ENCODE measurements around the gene FOXL1.
"Not testable (repeated sequence)": the region's sequence is repeated elsewhere in the genome, so short reads cannot be mapped to it uniquely, and the experiment has no call there.

FOXL1 gene

DNA sequence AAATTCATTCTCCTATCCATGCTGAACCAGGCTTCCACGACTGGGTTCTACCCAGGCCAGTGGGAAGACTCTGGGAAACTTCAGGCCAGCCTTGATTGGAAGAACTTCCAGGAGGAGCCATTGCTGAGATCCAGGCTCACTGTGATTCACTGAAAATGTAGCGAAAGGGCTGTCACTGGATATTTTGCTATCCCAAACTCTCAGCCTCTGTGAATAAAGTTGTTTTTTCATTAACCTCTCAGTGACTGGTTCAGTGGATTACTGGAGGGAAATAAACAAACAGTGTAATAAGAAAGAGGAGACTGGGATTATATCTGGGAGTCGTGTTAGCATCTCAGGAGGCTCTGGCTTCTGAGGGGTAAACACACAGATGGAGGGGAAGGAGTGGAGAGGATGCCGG lies 3.1 kb downstream of the FOXL1 start:
- DNase-seq = no peak

DNA sequence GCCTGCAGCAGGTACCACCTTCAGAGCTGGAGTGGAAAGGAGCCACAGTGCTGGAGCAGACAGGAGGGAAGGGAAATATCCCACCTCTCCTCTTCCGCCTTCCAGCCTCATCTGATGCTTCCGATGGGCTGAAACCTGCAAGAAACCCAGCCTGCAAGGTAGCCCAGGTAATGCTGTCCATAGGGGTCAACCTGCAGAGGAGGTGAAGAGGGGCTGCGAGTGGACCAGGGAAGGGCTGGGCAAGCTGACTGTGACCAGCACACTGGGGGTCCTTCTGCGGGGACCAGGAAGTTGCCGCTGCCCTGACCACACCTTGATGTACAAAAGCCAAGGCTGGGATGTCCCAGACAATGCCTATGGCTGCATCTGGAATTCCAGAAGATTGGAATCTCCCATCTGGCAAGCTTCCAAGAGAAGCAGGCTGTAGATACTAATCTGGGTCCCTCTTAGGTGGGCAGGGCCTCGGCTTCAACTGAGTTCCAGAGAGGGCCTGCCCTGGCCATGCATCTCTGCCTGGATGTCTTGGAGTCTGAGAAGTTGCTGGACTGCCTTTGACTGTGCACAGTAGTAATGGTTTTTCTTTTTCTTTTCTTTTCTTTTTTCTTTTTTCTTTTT lies 5.8 kb downstream of the FOXL1 start:
- no peak for DNase-seq

DNA sequence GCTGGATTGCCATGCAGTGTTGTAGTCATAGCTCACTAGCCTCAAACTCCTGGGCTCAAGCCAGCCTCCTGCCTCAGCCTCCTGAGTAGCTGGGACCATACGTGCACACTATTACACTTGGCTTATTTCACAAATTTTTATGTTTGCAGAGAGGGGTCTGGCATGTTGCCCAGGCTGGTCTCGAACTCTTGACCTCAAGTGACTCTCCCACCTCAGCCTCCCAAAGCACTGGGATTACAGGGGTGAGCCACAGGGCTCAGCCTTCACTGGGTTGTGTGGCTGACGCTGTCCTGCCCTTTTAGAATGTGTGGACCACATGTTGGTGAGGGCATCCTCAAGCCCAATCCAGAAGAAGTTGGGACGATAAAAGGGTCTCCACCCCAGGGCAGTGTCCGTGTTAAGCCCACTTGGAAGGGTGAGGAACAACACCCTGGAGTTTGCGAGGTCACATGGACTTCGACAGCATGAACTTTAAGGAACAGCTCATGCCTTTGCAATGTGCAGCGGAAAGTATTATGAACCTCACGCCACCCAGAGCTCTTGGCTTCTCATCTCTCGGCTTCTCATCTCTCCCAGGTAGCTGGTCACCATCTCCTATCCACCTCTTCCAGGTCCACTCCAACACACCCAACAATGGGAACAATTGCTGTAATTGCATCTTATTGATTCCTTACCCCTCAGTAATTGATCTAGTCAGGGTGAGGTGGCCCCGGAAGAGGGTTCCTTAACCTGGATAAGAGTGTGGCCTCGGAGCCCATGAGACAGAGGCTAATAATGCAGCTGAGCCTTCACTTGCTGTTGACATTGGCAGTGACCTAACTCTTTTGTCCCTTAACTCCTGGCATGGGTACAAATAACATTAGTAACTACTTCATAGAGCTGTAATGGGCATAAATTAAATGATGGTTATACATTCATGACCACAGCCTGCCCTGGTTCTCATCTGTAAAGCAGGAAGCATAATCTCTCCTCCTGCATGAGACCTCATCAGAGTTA lies 6.7 kb downstream of the FOXL1 start:
- no peak for DNase-seq

DNA sequence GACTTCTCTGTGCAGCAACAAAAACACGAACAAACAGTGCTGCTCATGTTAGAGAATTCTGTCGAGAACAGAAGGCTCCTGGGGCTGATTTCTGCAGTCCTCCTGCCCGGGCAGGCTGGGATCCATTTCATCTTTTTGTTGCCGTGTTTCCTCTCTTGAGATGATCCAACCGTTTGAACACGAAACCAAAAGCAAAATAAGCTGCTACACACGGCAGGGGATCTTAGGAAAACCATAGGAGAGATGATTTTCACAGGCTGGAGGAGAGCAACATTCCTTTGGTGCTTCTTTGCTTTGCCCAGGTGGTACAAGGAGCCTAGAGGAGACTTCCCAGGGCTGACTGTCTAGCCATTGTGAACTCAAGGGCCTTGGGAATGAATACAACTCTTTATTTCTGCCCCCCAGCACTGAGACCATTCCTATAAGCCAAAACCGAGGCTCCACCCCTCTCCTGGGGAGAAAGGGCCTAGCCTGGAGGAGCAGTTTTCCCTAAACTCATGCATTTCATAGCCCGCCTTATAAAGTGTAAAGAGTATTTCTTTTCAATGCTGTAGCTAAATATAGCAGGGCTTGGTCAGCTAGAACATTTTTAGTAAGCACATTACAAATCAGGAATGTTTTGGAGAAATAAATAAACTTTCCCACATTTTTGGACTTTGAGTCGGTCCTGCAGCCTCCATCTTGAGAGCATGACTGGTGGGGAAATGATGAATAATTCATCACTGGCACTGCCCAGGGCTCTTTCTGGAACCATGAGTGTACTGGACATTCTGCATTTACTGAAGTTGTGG lies 7.7 kb downstream of the FOXL1 start:
- no peak for DNase-seq

DNA sequence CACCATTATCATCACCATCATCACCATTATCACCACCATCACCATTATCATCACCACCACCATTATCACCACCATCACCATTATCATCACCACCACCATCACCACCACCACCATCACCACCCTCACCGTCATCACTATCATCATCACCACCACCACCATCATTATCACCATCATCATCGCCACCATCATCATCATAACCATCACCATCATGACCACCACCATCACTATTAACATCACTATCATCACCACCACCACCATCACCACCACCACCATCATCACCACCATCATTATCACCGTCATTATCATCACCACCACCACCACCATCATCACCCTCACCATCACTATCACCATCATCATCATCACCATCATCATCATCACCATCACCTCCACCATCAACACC lies 9.1 kb downstream of the FOXL1 start:
- DNase-seq = no peak

DNA sequence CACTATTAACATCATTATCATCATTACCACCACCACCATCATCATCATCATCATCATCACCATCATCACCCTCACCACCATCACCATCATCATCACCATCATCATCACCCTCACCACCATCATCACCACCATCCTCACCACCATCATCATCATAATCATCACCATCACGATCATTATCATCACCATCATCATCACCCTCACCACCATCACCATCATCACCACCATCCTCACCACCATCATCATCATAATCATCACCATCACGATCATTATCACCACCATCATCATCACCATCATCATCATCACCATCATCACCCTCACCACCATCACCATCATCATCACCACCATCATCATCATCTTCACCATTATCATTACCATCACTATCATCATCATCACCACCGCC lies 9.6 kb downstream of the FOXL1 start:
- not testable (repeated sequence) for DNase-seq

DNA sequence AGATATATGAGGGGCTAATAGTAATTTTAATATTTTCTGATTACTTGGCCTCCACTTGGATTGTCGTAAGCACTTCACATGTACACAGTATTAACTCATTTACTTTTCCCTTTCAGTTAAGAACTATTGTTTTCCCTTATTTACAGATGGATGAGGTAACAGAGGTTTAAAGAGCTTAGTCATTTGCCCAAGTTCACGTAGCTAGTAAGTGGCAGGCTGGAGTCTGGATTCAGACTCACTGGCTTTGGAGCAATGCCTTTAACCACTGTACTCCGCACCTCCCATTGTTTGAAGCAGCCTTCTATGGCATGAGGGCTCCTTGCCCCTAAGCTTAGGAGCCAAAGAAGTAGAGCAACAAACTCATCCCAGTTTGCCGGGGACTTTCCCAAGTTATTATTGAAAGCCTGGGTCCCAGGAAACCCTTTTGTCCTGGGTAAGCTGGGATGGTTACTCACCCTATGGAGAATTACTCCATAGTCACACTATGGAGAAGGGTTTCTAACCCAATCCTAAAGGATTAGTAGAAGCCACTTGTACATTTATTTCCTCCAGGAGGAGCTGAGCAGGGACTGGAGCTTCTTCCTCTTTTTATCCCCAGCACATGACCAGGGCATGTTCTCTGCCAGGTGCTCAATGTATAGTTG lies 12.3 kb downstream of the FOXL1 start:
- DNase-seq = no peak

DNA sequence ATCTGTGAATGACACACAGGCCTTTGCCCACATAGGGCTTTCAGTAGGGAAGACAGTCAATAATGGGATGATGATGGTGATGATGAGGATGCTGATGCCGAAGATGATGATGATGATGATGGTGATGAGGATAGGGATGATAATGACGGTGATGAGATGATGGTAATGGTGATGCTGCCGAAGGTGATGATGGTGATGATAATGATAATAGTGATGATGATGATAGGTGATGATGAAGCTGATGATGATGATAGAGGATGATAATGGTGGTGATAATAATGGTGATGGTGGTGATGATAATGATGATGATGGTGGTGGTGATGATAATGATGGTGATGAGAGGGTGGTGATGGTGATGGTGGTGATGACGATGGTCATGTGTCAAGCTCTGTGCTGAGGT lies 12.9 kb downstream of the FOXL1 start:
- no peak for DNase-seq

DNA sequence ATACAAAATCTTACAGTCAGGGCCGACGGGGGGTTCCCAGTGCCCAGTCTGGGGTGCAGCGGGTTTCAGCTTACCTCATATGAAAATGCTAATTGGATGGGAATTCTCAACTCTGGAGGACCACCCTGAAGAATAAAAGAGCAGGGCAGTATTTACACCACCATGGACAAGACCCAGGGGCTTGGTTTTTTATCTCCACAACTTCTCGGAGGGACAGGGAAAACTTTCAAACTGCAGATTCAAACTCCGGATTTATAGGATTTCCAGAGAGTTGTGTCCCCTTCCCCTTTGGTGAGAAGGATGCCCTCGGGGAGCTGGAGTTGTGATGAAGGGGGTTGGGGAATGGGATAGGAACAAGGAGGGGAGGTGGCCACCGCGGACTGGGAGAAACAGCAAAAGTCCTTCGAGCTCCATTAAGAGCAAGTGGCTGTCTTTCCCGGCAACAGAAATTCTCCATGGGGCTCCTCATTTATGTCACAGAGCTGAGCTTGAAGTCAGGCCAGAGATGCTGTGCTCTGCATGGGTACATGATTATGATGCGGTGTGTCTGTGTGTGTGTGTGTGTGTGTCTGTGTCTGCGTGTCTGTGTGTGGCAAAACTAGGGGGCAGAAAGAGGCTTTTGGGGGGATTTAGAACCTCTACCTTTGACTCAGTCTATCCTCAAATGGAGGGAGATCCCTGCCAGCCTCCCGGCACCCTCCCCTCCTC lies 15.7 kb downstream of the FOXL1 start:
- DNase-seq = no peak

DNA sequence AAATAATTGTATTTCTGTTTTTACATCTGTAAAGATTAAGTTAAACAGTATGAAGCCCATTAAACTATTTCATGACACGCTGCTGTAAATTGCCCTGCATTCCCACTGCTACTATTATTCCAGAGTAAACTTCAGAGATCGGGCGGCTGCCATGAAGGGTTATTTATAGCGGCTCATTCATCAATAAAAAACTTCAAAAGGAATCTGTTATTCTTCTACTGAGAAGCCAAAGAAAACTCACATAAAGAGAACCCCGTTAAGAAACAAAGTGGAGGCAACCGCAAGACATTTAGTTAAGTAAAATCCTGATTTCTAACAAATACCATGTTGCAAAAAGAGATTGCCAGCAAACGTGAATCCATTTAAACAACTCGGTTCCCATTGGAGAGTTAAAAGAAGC lies 16.4 kb downstream of the FOXL1 start:
- no peak for DNase-seq

DNA sequence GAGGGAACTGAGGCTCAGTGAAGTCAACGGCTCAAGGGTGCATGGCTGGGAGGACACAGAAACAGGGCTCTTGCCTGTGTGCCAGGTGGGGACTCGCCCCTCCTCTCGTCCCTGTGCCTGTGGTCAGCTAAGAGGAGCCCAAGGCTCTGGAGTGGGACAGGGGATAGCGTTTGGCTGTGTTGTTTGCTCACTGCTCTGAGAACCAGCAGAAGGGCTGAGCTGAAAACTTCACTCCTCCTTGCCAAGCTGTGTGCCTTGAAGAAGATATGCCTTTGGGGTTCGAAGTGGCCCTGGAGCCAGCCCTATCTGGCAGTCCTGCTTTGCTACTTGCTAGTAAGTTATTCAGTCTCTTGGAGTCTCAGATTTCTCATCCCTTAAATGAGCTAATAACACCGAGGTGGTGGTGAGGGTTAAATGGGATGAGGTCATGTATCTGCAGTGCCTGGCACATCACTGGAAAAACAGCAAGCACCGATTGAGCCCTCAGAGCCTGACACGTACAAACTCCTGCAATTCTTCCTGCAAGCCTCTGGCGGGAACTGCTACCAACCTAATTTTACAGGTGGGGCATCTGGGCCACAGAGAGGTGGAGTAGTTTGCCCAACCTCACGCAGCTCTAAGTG lies 17.7 kb downstream of the FOXL1 start:
- no peak for DNase-seq

DNA sequence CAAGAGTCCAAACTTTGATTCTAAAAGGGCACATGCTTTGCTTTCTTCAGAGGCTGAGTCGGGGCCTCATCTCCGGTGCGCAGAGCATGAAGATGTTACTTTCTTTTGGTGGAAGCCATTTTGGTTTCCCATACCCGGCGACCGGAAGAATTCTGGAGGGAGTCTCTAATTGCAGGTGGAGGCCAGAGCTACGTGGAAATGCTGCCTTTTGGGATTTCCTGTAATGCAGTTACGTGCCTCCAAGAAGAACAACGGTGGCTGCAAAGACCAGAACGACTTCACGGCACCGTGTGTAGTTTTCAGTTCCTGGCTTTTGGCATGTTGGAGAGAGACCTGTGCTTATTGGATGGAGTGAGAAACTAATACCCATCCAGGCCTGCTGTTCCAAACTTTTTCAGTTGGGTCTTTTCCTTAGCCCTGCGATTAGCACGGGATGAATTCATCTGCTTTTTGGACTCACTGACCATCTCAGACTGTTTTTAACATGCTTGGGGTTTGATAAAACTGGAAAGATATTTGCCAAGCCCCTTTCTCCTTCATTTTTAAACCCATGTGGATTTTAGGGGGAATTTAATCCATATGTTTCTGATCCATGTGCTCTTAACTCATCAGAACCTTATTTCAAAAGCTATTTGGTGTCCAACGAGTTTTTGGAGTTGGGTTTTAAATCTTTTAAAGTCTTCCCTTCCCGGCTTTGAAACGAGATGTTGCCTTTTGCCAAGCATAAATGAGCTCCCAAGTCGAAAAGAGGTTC lies 19.0 kb downstream of the FOXL1 start:
- DNase-seq = no peak

DNA sequence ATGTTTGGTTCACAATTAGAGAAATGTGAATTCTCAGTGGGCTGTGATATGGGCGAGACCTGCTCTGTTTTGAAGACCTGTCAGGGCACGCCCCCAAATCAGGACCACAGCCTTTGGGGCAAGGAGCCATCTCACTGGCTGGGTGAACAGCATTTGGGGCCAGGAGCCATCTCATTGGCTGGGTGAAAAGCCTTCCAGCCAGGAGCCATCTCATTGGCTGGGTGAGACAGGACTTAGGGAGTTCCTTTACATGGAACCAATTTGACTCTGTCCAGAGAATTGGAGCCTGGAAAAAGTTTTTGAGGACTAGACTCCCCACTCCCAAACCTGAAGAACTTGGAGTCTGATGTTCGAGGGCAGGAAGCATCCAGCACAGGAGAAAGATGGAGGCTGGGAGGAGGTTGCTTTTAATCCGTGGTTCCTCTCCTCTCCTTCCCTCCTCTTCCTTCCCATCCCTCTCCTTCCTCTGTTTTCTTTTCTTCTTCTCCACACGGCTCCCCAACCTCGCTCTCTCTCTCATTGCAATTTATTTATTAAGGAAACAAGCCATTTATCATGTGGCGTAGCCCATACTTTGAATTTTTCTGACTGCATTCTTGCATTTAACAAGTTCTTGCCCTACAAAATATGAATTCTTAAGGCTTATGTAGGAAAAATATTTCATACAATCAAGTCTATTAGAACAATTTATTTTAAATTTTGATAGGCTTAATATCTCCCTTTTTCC lies 19.7 kb downstream of the FOXL1 start:
- no peak for DNase-seq

DNA sequence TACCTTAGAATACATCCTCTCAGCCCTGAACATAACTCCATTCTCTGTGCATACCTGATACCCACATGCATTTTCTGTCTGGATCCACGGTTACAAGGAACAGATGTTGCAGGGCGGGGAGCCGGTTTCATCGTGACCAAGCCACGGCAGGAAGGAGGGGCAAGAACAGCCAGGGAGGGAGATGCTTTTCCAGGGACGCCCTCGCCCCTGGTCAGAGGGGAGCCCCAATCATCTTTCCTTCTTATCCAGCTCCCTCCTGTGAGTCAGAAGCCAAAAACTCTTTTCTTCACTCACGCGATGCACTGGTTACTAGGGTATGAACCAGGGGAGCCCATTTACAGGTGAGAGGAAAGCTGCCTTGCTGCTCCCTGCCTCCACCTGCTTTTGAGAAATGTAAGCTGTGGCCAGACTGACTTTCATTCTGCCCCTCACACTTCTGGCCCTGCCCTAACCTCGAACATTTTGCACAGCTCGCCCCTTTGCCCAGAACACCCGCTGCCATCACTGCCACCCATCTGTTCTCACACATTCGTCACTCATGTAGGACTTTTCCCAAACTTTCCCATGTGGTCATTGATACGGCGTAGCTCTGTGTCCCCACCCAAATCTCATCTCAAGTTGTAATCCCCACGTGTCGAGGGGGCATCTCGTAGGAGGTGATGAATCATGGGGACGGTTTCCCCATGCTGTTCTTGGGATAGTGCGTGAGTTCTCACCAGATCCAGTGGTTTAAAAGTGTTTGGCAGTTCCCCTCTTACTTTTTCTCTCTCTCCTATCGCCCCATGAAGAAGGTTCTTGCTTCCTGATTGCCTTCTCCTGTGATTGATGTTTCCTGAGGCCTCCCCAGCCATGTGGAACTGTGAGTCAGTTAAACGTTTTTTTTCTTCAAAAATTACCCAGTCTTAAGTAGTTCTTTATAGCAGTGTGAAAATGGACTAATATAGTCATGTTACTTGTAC lies 20.5 kb downstream of the FOXL1 start:
- DNase-seq = no peak

DNA sequence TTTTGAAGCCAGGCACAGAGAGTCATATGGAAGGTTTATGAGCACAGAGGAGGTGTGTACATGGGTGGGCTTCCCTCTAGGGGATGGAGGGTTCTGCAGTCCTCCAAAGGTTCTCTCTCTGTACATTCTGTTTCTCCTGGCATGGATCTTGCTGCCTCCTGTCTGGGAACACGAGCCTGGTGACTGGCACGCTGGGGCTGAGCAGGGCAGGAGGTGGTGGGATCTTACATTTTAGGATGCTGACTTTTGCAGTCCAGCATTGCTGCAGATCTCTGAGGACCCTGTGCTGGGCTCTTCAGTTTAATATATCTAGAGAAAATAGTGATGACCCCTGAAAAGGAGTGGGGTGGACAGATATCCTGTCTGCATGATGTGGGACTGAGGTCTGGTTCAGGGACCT lies 23.0 kb downstream of the FOXL1 start:
- no peak for DNase-seq

DNA sequence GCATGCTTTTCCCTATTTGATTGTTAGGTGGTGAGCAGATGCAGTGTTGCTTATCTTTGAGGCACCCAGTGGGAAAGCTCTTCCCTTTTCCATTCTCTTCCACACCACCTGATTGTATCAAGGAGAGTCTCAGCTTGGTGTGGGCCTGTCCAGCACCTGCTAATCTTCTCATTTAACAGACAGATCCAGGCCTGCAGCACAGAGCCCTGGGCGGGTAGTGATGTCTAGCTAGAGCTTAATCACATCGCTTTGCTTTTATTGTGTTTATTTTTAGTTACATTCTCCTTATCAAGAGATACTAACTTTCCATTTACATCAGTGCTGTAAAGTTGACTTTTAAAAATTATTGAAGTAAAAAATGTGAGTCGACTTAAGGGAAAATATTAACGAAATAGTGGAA lies 24.2 kb downstream of the FOXL1 start:
- DNase-seq = no peak

DNA sequence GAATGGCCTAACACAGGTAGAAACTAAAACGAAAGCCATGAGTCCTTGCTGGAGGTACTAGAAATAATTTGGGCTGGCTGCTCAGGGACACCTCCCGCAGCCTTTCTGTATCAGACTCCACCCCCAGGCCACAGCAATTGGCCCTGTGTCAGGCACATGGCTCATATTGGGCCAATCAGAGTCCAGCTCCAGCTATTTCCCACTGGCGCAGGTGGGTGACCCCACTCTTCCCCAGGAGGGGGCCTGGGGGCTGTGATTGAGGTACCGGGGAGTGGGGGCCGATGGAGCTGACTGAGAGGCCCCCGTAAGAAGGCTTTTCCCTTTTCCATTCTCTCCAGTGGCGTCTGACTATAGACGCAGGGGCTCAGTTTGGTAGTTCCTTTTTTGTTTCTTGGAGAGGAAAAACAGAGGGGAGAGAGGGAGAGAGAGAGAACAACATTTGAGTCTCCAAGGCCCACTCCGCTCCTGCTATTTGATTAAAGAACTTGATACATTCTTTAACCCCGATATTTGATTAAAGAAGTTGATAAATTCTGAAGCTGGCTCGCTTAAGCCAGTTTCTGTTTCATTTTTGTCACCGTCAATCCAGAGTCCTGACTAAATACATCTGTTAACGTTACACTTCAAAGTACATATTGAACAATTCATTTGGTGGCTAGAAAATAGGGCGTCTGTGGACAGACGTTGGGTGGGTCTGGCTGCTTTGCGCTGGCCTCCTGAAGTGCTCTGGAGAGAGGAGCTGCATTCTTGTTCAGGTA lies 26.3 kb downstream of the FOXL1 start:
- no peak for DNase-seq

DNA sequence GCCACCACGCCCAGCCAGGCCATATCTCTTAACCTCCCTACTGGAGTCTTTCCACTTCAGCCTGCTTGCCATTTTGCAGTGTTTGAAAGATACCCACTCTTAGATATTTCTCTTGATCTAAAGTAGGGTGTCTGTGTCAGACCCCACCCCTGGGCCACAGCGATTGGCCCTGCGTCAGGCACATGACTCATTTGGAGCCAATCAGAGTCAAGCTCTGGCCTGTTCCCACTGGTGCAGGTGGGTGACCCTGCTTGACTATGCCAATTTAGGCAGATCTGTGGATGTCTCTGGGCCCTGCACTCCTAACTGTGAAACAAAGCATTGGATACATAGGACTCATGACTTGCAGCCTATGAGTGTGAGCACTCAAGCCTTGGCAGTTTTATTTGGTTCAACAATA lies 27.6 kb downstream of the FOXL1 start:
- no peak for DNase-seq

All from NCI-H69 (cell line).